GM18520 (cell line): ENCODE results near the gene ZSWIM7.
"Not testable (repeated sequence)": the region's sequence is repeated elsewhere in the genome, so short reads cannot be mapped to it uniquely, and the experiment has no call there.

ENCODE experiments used
- ATAC-seq: cut with Tn5 transposase; IDR thresholded peaks from one replicate; pipeline ENCODE4 v1.9.1; 2021; ENCODE audit not compliant: unreplicated experiment

Gene ZSWIM7

DNA sequence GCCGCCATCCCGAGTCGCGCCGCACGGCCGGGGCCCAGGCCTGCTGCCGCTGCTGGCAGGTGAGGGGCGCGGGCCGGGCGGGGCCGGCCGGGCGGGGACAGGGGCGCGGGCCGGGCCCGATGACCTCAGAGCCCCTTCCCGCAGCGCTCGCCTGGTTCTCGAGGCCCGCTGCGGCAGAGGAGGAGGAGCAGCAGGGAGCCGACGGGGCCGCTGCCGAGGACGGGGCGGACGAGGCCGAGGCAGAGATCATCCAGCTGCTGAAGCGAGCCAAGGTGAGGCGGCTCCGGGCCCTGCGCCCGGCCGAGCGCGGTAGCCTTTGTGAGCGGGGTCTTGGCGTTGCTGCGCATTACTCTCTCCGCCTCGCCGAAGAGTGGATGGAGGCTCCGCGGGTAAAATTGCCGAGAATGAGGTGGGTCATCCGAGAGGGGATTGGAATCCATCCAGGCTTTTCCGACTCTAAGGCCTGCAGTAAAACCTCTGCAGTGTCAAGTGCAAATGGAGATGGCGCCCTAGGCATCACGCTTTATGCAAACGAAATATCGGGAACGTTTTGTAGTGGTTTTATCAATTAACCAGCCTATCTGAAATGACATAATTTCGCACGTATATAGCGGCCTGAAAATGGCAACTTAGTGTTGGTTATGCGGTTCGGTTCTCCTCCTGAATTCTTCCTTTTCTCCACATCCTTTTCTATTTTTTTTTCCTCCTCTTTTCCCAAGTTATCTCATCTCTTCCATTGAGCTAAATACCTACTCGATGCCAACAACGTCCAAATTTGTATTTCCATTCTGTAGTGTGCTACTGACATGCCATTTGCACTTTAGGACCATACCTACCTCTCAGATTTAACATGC is 697 bp upstream of the ZSWIM7 start:
- ATAC-seq, result peak; percentile 27

DNA sequence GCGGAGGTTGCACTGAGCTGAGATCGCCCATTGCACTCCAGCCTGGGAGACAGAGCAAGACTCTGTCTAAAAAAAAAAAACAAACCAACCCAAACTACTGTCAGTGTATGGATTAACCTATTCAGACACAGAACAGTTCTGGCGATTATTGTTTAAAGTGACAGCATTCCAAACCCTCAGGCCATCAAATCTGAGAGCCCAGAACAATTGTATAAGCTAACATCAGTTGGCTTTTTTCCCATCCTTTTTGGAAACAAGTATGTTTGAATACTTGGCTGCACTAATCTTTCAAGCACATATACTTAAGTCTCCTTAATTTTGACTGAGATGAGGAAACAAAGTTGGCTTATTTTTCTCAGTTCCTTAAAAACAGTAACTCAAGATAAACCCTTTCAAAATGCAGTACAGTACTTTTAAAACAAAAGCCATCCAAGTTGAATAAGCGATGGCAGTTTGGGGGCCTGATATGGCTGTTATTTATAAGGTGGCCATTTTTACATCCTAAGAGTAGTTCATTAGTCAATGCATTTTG is 1.4 kb downstream of the ZSWIM7 start:
- no peak for ATAC-seq

DNA sequence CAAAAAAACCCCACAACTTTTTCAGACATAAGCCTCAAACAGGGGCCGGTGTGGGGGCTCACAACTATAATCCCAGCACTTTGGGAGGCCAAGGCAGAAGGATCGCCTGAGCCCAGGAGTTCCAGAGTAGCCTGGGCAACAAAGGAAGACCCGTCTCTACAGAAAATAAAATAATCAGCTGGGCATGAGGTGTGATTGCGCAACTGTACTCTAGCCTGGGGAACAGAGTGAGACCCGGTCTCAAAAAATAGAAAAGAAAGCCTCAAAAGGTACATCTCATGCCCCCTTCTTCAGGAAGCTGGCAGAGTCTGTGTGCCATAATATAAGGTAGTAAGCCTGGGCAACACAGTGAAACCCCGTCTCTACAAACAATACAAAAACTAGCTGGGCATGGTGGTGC is 3.2 kb downstream of the ZSWIM7 start:
- ATAC-seq, result no peak

DNA sequence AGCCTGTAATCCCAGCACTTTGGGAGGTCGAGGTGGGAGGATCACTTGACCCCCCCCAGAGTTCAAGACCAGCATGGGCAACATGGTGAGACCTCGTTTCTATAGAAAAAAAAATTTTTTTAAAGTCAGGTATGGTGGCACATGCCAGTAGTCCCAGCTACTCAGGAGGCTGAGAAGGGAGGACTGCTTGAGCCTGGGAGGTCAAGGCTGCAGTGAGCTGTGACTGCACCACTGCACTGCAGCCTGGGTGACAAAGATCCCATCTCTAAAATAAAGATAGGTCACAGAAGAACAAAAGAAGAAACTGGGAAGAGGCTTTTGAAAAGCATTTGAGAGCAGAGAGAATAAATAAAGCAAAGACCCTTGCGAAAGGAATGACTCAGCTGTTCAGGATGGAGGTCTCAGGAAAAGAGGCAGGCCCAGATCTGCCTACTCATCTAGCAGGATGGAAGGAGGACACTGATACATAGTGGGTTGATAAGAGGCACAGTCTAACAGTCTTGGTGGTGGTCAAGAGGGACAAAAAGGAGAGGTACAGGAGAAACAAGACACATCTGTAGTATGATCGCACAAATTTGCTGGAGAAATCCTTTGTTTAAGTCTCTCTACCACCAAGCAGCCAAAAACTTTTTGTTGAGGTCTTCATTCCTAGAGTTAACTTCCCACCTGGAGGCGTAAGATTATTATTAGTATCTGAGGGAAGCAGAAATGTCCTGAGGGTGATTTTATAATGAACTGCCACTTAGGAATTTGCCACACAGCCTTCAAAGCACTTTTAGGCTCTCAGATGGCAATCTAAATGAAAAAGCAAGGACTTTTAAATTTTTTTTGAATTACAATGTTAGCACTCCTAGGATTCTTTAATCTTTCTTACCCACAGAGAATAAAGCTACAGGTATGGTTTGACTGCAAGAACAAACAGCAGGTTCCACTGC is 17.6 kb downstream of the ZSWIM7 start:
- ATAC-seq, result no peak

DNA sequence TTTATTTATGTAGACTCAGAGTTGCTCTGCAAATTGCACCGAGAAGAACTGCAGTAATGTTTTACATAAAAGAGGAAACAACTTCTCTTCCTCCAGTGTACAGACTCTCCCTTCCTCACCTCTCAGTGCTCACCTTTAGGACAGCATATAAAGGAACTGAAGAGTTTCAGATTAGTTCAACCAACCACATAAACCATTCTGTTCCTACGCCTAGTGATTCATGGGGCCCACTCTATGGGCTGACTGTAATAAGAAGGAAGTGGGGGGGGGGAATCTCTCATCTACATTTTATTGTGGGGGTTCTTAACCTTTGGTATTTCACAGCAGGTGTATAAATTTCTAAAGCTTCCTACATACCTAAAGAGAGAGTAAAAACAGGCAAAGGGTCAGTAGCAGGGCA is 18.3 kb downstream of the ZSWIM7 start:
- ATAC-seq, result no peak

DNA sequence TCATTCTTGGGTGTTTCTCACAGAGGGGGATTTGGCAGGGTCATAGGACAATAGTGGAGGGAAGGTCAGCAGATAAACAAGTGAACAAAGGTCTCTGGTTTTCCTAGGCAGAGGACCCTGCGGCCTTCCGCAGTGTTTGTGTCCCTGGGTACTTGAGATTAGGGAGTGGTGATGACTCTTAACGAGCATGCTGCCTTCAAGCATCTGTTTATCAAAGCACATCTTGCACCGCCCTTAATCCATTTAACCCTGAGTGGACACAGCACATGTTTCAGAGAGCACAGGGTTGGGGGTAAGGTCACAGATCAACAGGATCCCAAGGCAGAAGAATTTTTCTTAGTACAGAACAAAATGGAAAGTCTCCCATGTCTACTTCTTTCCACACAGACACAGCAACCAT is 20.5 kb downstream of the ZSWIM7 start:
- not testable (repeated sequence) for ATAC-seq

DNA sequence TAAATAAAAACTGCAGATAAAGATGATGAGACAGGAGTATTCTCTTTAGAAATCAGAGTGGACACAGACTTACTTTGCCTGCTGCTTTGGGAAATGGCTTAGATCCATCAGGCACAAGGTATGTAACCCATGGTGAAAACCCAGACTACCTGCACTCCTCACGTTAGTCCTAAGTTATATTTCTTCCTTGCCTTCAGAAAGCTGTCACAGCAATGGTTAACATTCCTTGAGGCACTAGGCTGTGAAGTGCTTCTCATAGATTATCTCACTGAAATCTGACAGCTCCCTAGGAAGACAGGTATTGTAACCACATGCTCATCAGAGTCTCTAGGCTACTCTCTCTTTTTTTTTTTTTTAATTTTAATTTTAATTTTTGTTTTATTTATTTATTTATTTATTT is 20.9 kb downstream of the ZSWIM7 start:
- no peak for ATAC-seq

DNA sequence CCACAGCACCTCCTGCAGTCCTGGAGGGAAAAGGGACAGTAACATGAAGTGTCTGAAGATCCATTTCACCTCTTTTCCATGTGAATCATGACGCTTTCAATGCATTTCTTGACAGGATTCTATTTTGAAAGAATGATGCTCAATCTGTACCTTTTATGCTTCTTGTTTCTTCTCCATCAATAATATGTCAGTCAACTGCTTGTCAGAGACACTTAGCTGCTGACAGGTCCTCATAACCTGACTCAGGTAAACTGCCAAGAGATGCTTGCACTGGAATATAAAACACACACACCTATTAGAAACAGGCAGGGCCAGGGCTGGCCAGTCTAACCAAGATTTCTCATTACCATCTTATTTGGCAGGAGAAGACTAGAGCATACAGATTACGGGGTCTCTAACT is 21.6 kb downstream of the ZSWIM7 start:
- ATAC-seq, result no peak

DNA sequence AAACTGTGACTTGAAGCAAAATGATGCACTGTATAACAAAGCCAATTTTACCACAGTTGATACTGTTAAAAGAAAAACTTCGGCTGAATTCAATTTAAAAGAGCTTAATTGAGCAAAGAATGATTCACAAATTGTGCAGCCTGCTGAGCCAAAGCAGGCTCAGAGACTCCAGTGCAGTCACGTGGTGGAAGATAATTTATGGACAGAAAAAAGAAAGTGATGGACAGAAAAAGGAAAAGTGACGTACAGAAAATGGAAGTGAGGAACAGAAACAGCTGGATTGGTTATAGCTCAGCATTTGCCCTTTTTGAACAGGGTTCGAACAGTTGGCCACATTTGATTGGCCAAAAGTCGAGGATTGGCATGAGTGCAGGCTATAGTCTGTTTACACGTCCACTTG is 25.7 kb downstream of the ZSWIM7 start:
- ATAC-seq, result no peak

DNA sequence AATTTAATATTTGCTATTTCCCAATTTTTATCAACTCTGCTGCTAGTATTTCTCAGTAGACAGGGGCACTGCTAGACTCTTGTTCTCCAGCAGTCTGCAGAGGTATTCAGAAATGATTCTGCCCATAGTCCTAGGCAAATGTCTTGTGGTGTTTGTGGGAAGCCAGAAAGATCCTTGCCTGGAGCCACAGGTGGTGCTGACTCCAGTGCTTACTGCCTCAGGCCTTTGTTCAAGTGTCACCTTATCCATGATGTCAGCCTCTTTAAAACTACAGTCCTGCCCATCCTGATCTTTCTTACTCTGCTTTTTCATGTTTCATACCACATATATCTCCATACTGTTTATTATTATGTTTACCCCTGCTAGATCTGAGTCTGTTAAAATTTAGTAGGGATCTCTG is 26.5 kb downstream of the ZSWIM7 start:
- no peak for ATAC-seq

DNA sequence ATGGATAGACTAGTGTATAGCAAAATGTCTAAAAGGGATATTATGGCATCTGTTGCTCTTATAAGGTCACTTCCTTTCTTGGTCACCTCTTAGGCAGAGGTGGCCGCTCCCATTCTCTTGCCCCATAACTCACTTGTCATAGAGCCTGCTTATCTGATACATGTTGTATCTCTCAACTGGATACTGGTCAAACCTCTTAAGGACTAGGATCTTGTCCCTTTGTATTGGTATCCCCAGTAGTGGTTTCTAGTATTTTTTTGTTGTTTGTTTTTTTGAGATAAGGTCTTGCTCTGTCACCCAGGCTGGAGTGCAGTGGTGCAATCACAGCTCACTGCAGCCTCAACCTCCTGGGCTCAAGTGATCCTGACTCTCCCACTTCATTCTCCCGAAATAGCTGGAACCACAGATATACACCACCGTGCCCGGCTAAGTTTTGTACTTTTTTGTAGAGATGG is 27.0 kb downstream of the ZSWIM7 start:
- ATAC-seq, result no peak

DNA sequence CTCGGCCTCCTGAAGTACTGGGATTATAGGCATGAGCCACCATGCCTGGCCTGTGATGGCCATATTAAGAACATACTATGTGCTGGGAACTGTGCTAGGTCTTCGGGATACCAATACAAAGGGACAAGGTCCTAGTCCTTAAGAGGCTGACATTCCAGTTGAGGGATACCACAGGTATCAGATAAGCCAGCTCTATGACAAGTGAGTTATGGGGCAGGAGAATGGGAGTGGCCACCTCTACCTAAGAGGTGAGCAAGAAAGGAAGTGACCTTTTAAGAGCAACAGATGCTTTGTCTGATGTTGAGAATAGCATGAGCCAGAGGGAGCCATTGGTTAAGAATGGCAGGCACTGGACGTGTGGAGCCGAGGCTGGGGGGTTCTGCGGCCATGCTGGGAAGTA is 27.6 kb downstream of the ZSWIM7 start:
- no peak for ATAC-seq

DNA sequence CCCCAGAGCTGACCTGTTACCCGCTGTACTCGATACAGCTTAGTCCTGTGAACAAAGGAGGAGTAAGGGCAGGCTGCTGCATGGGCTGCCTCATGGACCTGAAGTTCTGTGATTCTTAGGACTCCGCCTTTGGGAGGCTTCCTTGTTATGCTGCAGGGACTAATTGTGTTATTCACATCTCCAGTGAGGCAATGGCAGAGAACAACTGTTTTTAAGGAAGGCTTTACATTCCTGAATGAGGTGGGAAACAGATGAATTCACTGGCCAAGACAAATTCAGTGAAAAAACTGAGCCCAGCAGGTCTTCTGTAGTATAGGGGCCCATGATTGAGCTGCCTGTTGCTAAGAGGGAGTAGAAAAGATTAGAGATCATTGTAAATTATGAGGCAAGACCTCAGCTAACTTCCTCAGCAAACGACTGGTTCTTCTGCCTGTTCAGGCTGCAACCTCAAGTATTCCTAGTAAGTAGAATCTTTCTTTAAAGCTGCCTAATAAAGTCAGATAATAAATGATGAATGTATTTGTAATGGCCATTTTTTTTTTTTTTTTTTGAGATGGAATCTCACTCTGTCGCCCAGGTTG is 28.3 kb downstream of the ZSWIM7 start:
- no peak for ATAC-seq

DNA sequence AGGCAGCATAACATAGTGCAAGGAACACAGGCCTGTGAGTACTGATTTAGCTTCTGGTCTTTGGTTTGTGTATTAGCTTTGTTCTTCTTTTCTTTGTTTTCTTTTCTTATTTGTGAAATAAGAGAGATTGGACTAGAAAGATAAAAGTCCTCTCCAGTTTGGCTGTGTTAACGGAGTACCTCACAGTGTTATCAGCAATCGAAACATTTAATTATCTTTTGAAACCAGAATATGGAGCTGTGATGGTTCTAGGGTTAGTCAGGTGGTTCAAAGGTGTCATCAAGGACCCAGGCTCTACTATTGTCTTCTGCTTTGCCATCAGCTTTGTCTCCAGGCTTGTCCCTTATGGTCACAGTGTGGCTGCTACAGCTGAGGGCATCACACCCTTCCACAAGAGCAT is 29.0 kb downstream of the ZSWIM7 start:
- no peak for ATAC-seq

DNA sequence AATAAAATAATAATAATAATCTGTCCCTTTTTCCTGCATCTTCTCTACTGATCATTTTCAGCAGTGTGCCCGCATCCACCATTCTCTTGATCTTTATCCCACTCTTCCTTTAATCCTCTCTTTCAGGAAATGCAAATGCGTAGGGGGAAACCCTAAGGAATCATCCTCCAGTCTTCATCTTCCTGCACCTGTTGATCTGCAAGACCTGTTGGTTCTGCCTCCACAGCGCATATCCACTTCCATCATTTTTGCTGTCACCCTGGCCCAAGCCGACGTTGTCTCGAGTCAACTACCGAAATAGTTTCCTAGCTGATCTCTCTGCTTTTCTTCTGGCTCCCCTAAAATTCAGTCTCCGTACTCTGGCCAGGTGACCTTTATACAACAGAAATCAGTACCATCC is 30.0 kb downstream of the ZSWIM7 start:
- no peak for ATAC-seq

DNA sequence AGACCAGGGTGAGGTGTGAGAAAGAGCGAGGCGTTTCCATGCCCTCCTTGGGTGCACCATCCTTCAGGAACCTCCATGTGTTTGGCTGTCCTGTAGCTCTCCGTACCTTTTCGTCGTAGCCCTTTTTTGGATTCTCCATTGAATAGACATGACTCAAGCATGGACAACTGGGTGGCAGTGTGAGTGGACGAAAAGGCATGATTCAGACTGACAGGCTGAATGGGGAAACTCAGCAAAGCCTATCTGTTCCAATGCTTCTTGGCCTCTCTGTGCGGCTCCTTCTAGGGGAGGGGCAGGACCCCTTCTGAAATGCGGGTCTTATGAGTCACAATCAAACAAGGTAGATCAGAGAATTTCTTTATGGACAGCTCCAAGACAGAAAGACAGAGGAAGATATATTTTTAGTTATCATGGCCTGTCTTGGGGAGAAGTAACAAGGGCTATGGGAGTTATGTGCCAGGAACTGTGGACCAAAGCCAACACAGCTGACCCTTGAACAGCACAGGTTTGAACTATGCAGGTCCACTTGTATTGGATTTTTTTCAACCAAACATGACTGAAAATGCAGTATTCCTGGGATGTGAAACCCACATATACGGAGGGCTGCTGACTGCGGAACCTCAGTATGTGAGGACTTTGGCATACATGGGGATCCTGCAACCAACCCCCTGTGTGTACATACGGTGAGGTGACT is 31.7 kb downstream of the ZSWIM7 start:
- no peak for ATAC-seq

DNA sequence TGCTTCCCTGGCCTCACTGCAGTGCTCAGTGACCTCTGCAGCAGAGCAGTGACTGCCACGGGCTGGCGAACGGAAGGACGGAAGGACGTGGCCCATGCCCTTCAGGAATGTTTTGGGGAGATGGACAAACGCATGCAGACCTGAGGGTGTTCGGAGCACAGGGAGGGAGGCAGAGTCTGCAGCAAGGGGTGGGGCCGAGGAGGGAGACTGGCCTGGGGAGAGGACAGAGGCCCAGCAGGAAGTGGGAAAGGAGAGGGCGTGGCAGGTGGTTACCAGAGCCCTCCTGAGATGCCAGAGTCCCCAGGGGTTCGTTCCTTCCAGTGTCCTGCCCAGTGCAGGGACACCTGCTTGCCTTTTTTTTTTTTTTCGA is 32.6 kb downstream of the ZSWIM7 start:
- ATAC-seq, result no peak

DNA sequence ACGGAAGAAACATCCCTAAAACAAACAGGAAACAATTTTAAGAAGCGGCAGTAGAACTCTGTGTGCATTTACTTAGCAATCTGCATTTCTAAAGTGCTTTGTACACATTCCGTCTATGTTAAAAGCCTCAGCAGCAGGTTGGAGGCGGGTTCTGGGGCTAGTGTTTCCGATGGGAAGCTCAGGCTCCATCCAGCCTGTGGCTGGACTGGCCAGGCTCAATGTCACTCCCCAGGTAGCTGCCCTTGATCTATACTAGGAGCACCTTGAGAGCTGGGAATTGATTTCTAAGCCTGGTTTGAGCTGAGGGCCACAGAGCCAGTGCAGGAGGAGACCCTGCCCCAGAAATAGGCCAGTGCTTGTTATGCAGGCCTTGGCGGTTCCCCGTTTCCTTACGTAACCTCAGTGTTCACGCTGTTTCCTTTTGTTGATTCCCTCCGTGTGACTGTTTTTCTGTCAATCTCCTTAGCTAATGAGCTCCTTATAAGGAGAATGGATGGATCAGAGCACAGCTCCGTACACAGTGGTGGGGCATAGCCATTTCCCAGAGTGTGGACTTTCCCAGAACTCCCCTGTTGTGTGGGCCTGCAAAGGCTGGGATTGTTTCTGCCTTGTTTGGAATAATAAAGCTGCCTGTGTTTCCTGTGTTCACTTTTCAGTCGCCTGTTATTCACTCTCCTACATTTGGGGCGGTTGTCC is 33.2 kb downstream of the ZSWIM7 start:
- ATAC-seq, result no peak

DNA sequence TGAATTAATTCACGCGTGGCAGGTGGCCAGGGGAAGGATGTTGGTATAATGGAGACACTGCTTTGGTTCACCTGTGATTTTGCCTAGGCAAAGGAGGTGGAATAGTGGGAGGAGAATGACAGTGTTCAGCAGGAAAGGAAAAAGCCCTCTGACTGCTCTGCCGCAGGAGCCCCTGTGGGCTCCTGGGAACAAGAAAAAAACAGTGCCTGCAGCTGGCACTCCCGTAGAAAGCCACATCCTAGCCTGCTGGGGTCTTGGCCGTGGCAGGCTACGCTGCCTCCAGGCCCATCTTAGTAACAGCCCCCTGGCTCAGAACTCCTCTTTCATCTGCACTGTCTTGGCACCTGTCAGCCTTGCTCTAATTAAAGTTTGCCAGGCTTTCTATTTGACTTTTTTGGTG is 34.0 kb downstream of the ZSWIM7 start:
- ATAC-seq, result no peak

DNA sequence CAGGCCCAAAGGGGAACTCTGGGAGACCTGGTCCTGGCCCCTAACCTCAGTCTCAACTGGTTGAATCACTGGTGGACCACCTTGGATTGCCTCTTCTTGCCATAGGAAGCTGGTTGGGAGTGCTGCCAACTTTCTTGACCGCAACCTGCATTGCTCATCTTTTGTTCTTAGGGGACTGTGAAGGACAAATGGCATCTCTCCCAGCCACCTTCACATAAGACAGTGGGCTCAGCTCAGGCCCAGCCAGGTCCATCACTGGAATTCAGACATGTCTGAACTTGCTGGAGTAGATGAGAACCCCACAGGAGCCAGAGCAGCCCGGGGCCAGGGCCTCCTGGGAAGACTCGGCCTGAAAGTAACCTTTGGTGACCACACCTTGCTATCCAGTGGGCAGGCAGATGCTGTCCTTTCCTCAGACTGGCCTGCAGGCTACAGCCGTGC is 35.8 kb downstream of the ZSWIM7 start:
- ATAC-seq, result no peak
